Activated T-helper 1 cell treated with anti-CD3 and anti-CD28 coated beads, Interleukin-2, amount 50 U/mL, for 16 hours (primary cell): ENCODE data around the gene MARK1.
"Not testable (repeated sequence)": the region's sequence is repeated elsewhere in the genome, so short reads cannot be mapped to it uniquely, and the experiment has no call there.

ENCODE experiments used
- DNase-seq, 2 donors: peaks; one replicate each; pipeline ENCODE4 v3.0.0-alpha.2; 2020; ENCODE audit warnings: low read depth in 1 of 2, low spot score in 1 of 2

MARK1 gene

GRCh38 chr1:220605651-220606050 is 77.7 kb downstream of the MARK1 start:
- DNase-seq: not testable (repeated sequence)

- DNase-seq: not testable (repeated sequence)
Observed at GRCh38 chr1:220611100-220611499, 83.2 kb downstream of the MARK1 start.

- DNase-seq: no peak
Observed at GRCh38 chr1:220616836-220617235, 88.9 kb downstream of the MARK1 start.

- DNase-seq: no peak
Observed at GRCh38 chr1:220628431-220628830, 100.5 kb downstream of the MARK1 start.

GRCh38 chr1:220631238-220631815 is 103.4 kb downstream of the MARK1 start:
- DNase-seq: no peak

GRCh38 chr1:220637759-220638158 is 109.8 kb downstream of the MARK1 start:
- DNase-seq: no peak

GRCh38 chr1:220642285-220642684 is 114.3 kb downstream of the MARK1 start:
- no peak for DNase-seq

- no peak for DNase-seq
Observed at GRCh38 chr1:220652995-220653394, 125.1 kb downstream of the MARK1 start.

- DNase-seq: no peak
Observed at GRCh38 chr1:220655509-220655908, 127.6 kb downstream of the MARK1 start.

GRCh38 chr1:220655961-220656740 is 128.2 kb downstream of the MARK1 start:
- DNase-seq: no peak

GRCh38 chr1:220666349-220666748 is 138.4 kb downstream of the MARK1 start:
- no peak for DNase-seq

- no peak for DNase-seq
Observed at GRCh38 chr1:220669005-220669404, 141.1 kb downstream of the MARK1 start.

GRCh38 chr1:220670365-220670764 is 142.4 kb downstream of the MARK1 start:
- no peak for DNase-seq

GRCh38 chr1:220673921-220674320 is 146.0 kb downstream of the MARK1 start:
- no peak for DNase-seq

- no peak for DNase-seq
Observed at GRCh38 chr1:220677251-220677650, 149.3 kb downstream of the MARK1 start.

GRCh38 chr1:220680085-220680687 is 152.2 kb downstream of the MARK1 start:
- DNase-seq: no peak

- DNase-seq: no peak
Observed at GRCh38 chr1:220681220-220681880, 153.4 kb downstream of the MARK1 start.

GRCh38 chr1:220682901-220683576 is 155.1 kb downstream of the MARK1 start:
- DNase-seq: no peak

- not testable (repeated sequence) for DNase-seq
Observed at GRCh38 chr1:220683716-220684115, 155.8 kb downstream of the MARK1 start.

- no peak for DNase-seq
Observed at GRCh38 chr1:220684890-220685289, 157.0 kb downstream of the MARK1 start.

GRCh38 chr1:220685879-220686278 is 157.9 kb downstream of the MARK1 start:
- no peak for DNase-seq
